RPMI7951 (cell line): ENCODE measurements around the gene MUC20. TPM values are rescaled to one million over a fixed set of nuclear protein-coding genes. Genes with fewer than 3 reads are reported as not detected.
A peak's percentile ranks its signal among the peaks of the same experiment; 100 is the strongest.
"Not testable (repeated sequence)": the region's sequence is repeated elsewhere in the genome, so short reads cannot be mapped to it uniquely, and the experiment has no call there.

Source experiments
- DNase-seq: peaks from one replicate; pipeline ENCODE4 v3.0.0-alpha.2; 2012; ENCODE audit warnings: low read depth
- total RNA-seq: library from RNA; depleted of rRNA; stranded (reverse); fragments of >200 nt; shearing (Covaris generic); gene quantifications from 2 replicates; pipeline ENCODE4 v1.2.3, GENCODE V29; 2014; rRNA removed

The MUC20 gene
- not detected in 2 replicates for total RNA-seq

DNA sequence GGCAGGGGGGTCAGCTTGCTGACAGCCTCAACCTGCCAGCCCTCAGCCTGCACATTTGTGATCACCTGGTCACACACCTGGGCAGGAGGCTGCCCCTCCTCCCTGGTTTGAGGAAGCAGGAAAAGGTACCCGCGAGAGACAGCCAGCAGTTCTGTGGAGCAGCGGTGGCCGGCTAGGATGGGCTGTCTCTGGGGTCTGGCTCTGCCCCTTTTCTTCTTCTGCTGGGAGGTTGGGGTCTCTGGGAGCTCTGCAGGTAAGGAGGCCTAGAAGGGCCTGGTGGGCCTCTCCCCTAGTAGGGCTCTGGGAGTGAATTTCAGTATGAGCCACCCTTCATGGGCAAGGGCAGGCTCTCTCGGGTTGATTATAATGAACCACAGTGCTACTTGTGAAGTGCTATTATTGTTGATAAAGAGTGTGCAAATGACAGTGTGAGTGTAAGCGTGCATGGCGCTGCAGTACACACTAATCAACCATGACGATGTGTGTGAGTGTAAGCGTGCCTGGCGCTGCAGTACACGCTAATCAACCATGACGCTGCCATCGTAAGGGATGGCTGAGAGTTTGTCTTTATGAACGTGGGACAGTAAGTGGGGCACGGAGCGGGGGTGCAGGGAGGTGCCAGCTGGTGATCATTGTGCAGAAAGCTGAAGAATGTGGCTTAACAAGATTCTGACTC, at the start of gene MUC20:
TSS of gene MUC20 (plus strand) at position 148 of the 676 bp plus-strand sequence. CDS start at position 178, 30 bp downstream.
- DNase-seq: not testable (repeated sequence)

GRCh38 chr3:195671283-195671682, 49.5 kb upstream of the MUC20 start:
- DNase-seq: not testable (repeated sequence)

- DNase-seq: not testable (repeated sequence)
These were observed 47.1 kb upstream of the MUC20 start for GRCh38 chr3:195673711-195674110.

GRCh38 chr3:195678391-195679015, 42.3 kb upstream of the MUC20 start:
- DNase-seq: not testable (repeated sequence)

GRCh38 chr3:195680690-195681089, 40.1 kb upstream of the MUC20 start:
- not testable (repeated sequence) for DNase-seq

DNA sequence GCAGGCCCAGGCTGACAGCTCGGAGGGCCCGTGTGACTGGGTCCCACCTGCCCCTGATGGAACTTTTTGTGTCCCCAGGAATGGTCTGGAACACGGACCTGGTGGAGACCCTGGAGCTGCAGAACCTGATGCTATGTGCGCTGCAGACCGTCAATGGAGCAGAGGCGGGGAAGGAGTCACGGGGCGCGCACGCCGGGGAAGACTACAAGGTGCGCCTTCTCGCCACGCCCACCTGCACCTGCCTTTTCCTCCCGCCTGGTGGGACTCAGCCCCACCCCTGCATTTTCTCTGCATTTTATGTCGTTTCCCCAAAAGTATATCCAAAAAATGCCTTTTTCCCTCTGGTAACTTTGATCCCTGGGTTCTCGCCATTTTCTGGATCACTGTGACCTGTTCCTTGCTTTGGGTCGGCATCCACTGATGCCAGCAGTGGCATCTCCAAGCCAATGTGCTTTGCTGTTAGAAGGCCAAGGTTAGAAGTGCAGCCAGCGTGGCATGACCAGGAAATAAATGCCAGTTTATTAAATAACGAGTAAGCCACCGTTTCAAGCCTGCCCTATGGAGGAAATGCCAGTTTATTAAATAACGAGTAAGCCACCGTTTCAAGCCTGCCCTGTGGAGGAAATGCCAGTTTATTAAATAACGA, 39.2 kb upstream of the MUC20 start:
- DNase-seq: not testable (repeated sequence)

DNA sequence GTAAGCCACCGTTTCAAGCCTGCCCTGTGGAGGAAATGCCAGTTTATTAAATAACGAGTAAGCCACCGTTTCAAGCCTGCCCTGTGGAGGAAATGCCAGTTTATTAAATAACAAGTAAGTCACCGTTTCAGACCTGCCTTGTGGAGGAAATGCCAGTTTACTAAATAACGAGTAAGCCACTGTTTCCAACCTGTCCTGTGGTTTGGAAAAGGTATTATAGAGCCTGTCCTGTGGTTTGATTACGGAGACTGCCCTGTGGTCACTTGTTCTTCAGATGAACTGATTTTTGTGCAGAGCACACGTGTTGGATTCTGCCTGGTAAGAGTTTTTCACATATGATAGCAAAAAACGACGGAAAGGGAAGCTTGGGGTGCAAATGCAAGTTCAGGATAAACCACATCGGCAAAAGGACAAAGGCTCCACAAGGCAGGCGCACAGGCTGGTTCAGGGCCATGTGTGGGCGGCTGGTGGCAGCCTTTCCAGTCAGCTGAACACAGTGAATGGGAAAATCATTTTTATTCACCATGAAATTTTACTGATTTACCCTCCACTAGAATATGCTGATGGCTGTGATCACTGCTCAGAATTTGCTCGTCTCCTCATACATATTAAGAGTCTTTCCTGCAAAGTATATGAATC, 38.6 kb upstream of the MUC20 start:
- not testable (repeated sequence) for DNase-seq

DNA sequence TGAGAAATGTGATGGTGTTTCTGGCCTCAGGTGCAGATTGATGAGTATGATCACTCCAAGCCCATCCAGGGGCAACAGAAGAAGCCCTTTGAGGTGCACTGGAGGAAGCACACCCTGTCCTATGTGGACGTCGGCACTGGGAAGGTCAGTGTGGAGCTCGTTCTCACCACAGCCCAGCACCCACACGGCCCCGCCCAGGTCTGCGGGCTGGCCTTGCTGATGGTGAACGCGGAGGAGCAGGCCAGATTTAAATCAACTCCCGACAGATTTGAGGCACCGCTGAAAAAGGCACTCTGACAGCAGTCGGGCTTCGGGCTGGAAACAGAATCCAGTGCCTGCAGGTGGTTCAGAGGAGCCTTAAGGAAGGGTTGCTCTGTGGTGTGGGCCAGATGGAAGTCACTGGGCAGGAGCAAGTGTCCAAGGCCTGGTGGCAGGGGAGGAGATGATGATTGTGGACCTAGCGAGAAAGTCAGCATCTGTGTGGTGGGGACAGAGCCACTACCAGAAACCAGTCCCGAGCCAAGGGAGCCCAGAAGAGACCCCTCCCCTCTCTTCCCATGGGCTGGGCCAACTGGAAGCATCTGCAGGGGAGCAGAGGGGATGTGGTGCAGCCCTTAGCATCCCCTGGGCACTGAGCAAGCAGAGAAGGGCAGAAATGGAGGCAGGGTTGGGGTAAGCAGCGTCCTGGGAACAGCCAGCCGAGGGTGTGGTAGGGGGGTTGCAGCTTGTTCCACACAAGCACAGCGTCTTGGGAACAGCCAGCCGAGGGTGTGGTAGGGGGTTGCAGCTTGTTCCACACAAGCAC, 36.9 kb upstream of the MUC20 start:
- not testable (repeated sequence) for DNase-seq

DNA sequence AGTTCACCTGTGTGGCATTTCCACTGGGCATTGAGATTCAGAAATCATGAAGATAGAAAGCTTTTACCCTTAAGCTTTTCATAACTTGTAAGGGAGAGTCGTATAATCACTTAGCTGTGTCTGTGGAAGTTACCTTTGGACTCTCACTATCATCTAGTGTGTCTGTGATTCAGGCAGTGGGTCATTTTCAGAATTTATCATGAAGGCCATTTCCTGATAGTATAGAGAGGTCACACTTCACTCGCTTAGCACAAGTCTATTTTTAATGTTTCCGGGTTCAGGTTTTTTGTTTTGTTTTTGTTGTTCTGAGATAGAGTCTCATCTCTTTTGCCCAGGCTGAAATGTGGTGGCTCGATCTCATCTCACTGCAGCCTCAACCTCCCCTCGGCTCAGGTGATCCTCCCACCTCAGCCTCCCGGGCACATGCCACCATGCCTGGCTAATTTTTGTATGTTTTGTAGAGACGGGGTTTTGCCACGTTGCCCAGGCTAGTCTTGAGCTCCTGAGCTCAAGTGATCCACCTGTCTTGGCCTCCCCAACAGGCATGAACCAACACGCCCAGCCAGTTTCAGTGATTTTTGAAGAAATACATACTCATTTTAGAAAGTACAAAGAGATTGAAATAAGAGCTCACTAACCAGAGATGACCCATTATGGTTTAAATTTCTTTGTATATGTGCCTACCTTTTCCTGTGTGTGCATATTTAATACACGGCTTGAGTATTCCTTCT, 36.1 kb upstream of the MUC20 start:
- DNase-seq: not testable (repeated sequence)

- DNase-seq: not testable (repeated sequence)
These were observed 34.1 kb upstream of the MUC20 start for GRCh38 chr3:195686537-195687208.

DNA sequence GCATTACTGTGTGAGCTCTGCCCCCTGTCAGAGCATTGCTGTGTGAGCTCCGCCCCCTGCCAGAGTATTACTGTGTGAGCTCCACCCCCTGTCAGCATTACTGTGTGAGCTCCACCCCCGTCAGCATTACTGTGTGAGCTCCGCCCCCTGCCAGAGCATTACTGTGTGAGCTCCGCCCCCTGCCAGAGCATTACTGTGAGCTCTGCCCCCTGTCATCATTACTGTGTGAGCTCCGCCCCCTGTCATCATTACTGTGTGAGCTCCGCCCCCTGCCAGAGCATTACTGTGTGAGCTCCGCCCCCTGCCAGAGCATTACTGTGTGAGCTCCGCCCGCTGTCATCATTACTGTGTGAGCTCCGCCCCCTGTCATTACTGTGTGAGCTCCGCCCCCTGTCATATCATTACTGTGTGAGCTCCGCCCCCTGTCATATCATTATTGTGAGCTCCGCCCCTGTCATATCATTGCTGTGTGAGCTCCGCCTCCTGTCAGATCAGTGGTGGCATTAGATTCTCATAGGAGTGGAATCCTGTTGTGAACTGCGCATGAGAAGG, 33.5 kb upstream of the MUC20 start:
- peak; percentile 36 for DNase-seq

- not testable (repeated sequence) for DNase-seq
These were observed 32.2 kb upstream of the MUC20 start for GRCh38 chr3:195688471-195689183.

DNA sequence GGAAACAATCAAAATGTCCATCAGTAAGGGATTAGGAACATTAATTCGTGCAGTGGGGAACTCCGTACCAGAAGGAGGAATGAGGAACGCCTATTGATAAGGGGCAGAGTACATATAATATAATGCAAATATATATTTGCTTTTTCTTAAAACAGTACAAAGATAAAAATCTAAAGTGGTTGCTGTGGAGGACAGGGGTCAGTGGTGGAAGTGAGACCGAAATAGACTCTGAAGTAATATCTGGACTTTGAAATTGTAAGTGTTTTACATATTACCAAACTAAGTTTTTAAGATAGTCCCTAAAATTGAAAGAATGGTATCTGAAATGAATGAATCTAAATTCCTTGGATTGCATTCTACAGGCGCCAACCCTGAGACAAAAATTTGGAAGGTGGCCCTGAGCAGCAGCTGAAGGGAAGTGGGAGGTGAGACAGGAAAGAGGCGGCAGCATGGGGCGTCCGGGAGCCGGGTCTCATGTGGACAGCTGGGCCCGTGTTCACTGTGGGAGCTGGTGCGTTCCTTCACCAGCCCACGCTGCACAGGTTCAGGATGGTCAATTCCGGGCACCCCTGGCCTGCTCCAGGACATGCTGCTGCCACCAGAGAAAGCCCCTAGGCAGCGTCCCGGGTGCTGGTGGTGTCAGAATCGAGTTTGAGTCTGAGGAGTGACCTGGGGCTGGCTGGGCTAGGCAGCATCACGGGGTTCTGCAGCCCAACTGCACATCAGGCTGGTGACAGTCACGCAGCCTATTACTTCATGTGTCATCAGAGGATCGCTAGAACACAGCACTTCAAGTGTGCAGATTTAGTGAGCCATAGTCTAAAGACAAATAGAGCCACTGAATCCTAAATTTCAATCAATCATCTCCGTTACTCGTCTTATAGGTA, 31.4 kb upstream of the MUC20 start:
- not testable (repeated sequence) for DNase-seq

DNA sequence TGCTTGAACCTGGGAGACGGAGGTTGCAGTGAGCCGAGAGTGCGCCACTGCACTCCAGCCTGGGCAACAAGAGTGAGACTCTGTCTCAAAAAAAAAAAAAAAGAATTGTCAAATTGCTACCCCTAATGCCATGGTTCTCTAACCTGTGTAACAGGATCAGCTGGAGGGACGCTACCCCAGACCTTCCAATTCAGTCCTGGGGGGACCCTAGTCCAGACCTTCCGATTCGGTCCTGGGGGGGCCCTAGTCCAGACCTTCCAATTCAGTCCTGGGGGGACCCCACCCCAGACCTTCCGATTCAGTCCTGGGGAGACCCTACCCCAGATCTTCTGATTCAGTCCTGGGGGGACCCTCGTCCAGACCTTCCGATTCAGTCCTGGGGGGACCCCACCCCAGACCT, 29.8 kb upstream of the MUC20 start:
- no peak for DNase-seq

GRCh38 chr3:195691596-195692353, 29.0 kb upstream of the MUC20 start:
- DNase-seq: not testable (repeated sequence)

DNA sequence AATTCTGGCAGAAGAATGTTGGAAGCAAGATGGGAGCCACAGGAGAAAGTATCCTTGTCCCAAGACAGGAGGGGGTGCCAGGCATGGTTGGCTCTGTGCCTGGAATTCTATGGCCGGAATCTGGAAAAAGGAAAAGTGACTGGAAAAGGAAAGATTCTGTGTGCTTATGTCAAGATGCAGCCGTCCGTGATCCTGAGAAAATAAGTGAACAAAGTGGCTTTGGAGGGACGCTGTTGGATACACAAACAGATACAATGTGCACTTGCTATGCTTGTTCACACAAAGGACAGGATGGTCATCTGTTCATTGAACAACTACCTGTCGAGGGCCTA, 28.5 kb upstream of the MUC20 start:
- DNase-seq: no peak

DNA sequence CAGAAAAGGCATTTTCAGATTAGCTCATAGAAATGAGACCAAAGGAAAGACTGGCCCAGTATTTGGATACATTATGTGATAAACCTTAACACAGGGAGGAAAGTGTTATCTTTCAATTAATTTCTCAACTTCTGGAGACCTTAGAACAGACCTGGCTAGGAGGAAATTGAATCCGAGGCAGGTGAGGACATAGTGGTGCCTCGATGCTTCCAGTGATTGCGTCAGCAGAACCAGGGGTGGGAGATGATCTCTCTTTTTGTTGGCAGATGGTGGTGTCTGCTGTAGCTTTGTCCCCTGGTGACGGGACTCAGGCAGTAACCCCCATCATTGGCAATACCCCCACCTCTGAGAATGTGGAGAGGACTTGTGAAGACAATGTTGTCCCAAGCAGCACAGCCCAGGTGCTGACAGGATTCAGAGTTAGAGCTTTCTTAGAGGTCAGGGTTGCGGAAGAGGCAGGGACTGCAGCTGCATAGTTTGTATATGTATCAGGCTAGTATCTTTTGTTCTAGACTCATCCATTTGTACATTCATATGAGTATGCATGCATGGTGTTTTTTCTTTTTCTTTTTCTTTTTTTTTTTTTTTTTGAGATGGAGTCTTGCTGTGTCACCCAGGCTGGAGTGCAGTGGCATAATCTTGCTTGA, 27.9 kb upstream of the MUC20 start:
- no peak for DNase-seq
